ENCODE measurements around the gene PDK1.

PDK1 gene

DNA sequence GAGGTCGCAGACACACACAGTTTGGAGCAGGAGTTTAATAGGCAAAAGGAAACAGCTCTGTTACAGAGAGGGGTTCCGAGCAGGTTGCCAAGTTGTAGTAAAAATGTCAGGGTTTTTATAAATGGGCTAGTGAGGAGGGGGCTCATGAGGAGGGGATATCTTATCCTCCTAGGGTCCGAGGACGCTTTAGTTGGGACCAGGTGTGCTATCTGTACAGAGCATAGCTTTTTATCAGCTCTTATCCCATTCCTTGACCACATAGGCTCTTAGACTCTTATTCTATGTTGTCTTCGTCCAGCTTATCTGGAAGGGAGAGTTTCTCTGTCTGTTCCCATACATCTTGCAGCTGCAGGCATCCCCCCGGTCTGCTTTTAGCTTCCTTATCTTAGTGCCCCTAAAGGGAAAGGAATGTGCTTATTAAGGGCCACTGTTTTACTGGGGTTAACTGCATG is 44.7 kb downstream of the PDK1 start:
- Histone ChIP-seq H3K36me3 (peaks cover 0 to 28% (median 12%) of the 10 kb centered on the region in 3 donors), H3K27me3 (no peaks in the 10 kb centered on the region), H3K27ac (peak overlapping the region in 1 of 2 donors; percentile 44), H3K4me1 (peaks cover 0 to 43% (median 1%) of the 10 kb centered on the region in 4 donors), H3K4me3 (no peak overlapping the region), H3K9me3 (no peaks in the 10 kb centered on the region)
- no peak for DNase-seq
- TF ChIP-seq, protein P1, sequence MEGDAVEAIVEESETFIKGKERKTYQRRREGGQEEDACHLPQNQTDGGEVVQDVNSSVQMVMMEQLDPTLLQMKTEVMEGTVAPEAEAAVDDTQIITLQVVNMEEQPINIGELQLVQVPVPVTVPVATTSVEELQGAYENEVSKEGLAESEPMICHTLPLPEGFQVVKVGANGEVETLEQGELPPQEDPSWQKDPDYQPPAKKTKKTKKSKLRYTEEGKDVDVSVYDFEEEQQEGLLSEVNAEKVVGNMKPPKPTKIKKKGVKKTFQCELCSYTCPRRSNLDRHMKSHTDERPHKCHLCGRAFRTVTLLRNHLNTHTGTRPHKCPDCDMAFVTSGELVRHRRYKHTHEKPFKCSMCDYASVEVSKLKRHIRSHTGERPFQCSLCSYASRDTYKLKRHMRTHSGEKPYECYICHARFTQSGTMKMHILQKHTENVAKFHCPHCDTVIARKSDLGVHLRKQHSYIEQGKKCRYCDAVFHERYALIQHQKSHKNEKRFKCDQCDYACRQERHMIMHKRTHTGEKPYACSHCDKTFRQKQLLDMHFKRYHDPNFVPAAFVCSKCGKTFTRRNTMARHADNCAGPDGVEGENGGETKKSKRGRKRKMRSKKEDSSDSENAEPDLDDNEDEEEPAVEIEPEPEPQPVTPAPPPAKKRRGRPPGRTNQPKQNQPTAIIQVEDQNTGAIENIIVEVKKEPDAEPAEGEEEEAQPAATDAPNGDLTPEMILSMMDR (IDR thresholded peaks at IDR 0.05), result no peak
- intact Hi-C loops (cut with DNase I; ENCODE audit: low total_unique reads), result no loop called here

DNA sequence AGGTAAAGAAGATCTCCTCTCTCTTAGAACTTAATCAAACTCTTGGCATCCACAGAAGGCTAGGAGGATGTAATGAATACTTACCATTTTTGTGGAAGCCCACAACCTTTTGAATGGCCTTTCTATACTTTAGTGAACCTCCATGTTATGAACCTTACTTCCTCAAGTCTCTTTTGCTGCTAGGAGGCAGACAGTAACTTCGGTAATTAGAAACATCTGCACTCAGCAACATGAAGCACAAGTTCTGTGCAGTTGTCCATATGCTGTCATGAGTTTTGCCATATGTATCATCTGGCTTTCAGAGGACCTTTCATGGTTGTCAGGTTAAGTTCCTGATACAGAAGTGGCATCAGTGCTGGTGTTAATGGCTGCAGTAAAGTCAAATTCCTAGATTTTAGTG is 50.4 kb downstream of the PDK1 start:
- TF ChIP-seq, protein P1 (IDR thresholded peaks at IDR 0.05), result no peak
- Histone ChIP-seq H3K9me3 (no peaks in the 10 kb centered on the region), H3K4me1 (peaks cover 0 to 20% (median 0%) of the 10 kb centered on the region in 4 donors), H3K27me3 (no peaks in the 10 kb centered on the region), H3K27ac (no peak overlapping the region), H3K36me3 (peaks cover 0 to 14% (median 0%) of the 10 kb centered on the region in 3 donors), H3K4me3 (no peak overlapping the region)
- DNase-seq, result no peak
- intact Hi-C loops (cut with DNase I; ENCODE audit: low total_unique reads), result no loop called here

DNA sequence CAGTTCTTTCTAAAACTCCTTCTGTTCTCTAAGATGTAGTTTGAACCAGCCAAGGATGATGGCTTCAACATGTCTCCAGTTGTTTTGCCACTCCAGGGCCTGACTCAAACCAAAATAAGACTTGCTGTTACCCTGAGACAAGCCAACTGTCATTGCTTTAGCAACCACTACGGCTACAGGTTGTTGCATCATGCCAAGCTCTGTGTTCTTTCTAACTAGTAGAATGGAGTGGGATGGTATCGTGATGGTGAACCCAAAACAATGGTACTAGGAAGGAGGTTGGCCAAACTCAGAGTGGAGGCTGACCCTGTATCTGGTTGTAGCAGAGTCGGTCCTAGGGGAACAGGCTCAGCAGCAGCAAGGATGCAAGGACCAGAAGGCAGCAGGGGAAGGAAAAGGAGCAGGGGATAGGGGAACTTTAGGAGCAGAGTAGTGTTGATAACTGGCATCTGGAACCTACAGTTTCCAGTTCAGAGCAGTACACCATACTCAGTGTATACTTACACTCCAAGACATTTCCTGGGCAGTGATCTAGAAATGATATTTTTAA is 51.6 kb downstream of the PDK1 start:
- peaks cover 0 to 15% (median 0%) of the 10 kb centered on the region in 4 donors for H3K4me1 ChIP-seq
- TF ChIP-seq, protein P1 (IDR thresholded peaks at IDR 0.05), result no peak
- no peaks in the 10 kb centered on the region for H3K27me3 ChIP-seq
- H3K36me3 ChIP-seq, result peaks cover 0 to 14% (median 0%) of the 10 kb centered on the region in 3 donors
- no peaks in the 10 kb centered on the region for H3K9me3 ChIP-seq
- intact Hi-C loops (cut with DNase I; ENCODE audit: low total_unique reads), result no loop called here
- no peak overlapping the region for H3K4me3 ChIP-seq
- no peak overlapping the region for H3K27ac ChIP-seq
- DNase-seq, result no peak

DNA sequence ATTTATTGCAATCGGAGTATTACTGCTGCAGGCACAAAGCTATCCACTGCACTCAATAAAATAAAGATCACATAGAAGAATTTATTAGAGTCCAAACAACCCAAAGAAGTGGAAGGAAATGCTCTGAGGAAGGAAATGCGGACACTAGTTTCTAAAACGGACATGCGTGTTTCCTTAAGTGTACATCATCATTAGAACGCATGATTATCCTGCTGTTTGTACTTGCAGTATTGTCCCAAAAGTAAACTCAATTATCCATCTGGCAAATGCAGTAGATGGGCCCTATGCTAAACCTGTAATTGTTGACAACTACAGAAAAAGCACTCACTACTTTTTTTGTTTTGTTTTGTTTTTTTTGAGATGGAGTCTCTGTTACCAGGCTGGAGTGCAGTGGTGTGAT is 53.6 kb downstream of the PDK1 start:
- H3K4me3 ChIP-seq, result no peak overlapping the region
- intact Hi-C loops (cut with DNase I; ENCODE audit: low total_unique reads), result no loop called here
- peaks cover 0 to 20% (median 0%) of the 10 kb centered on the region in 4 donors for H3K4me1 ChIP-seq
- no peaks in the 10 kb centered on the region for H3K27me3 ChIP-seq
- no peaks in the 10 kb centered on the region for H3K9me3 ChIP-seq
- TF ChIP-seq, protein P1 (IDR thresholded peaks at IDR 0.05), result no peak
- no peaks in the 10 kb centered on the region for H3K36me3 ChIP-seq
- no peak for DNase-seq
- H3K27ac ChIP-seq, result no peak overlapping the region

DNA sequence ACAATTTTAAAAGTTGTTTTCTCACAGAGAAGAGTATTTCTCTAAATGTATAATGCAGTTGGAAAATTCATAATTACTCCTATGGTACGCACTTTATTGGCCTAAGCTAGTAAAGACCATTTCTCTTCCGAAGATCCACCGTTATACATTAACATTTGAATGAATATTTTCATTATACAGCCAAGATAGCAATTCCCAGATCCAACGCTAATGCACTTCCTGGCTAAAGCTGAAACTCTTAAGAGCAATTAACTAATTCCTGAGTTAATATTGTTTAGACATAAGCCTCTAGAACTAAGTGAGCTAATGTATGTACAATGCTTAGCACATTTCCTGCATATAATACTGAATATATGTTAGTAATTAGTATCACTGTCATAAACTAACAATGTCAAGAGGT is 56.2 kb downstream of the PDK1 start:
- peaks cover 0 to 10% (median 0%) of the 10 kb centered on the region in 4 donors for H3K4me1 ChIP-seq
- no peaks in the 10 kb centered on the region for H3K27me3 ChIP-seq
- no peak overlapping the region for H3K27ac ChIP-seq
- TF ChIP-seq, protein P1 (IDR thresholded peaks at IDR 0.05), result no peak
- no peak overlapping the region for H3K4me3 ChIP-seq
- no peaks in the 10 kb centered on the region for H3K9me3 ChIP-seq
- H3K36me3 ChIP-seq, result no peaks in the 10 kb centered on the region
- intact Hi-C loops (cut with DNase I; ENCODE audit: low total_unique reads), result no loop called here
- DNase-seq, result no peak
